ENCODE measurements around the gene DCUN1D3. TPM values are rescaled to one million over a fixed set of nuclear protein-coding genes. Genes with fewer than 3 reads are reported as not detected.

The DCUN1D3 gene
- total RNA-seq, 2 donors from 2014 or later, result 36.7 to 47.4 TPM

- DNase-seq (ENCODE audit: low spot score) (no peak), ATAC-seq (no peak)
- no peak overlapping the region for H3K27ac Mint-ChIP-seq
- H3K4me1 Mint-ChIP-seq (ENCODE audit: low read depth in 2 of 2), result peaks cover 7 to 8% of the 10 kb centered on the region in 2 donors
- no peak overlapping the region for H3K4me3 Mint-ChIP-seq
- no peaks in the 10 kb centered on the region for H3K27me3 Mint-ChIP-seq
- H3K36me3 Mint-ChIP-seq, result peaks cover 19% of the 10 kb centered on the region
- no peaks in the 10 kb centered on the region for H3K9me3 Mint-ChIP-seq
Measured at GRCh38 chr16:20839504-20839903, 60.7 kb downstream of the DCUN1D3 start.

GRCh38 chr16:20838240-20838639 is 61.9 kb downstream of the DCUN1D3 start:
- peaks cover 21% of the 10 kb centered on the region for H3K36me3 Mint-ChIP-seq
- no peak for DNase-seq (ENCODE audit: low spot score)
- H3K27ac Mint-ChIP-seq, result no peak overlapping the region
- no peaks in the 10 kb centered on the region for H3K9me3 Mint-ChIP-seq
- H3K4me1 Mint-ChIP-seq (ENCODE audit: low read depth in 2 of 2), result no peaks in the 10 kb centered on the region
- H3K27me3 Mint-ChIP-seq, result no peaks in the 10 kb centered on the region
- no peak overlapping the region for H3K4me3 Mint-ChIP-seq
- no peak for ATAC-seq

GRCh38 chr16:20833086-20833485 is 67.1 kb downstream of the DCUN1D3 start:
- Mint-ChIP-seq H3K27ac (no peak overlapping the region), H3K36me3 (peaks cover 21% of the 10 kb centered on the region)
- ATAC-seq, result no peak

GRCh38 chr16:20830372-20830771 is 69.8 kb downstream of the DCUN1D3 start:
- H3K36me3 Mint-ChIP-seq, result peaks cover 19% of the 10 kb centered on the region
- no peaks in the 10 kb centered on the region for H3K27me3 Mint-ChIP-seq
- DNase-seq (ENCODE audit: low spot score) (no peak), ATAC-seq (no peak)
- H3K27ac Mint-ChIP-seq, result no peak overlapping the region
- no peaks in the 10 kb centered on the region for H3K9me3 Mint-ChIP-seq
- H3K4me3 Mint-ChIP-seq, result no peak overlapping the region
- no peaks in the 10 kb centered on the region for H3K4me1 Mint-ChIP-seq (ENCODE audit: low read depth in 2 of 2)

More at GRCh38 chr16:20833086-20833485, 67.1 kb downstream of the DCUN1D3 start:
- Mint-ChIP-seq H3K27me3 (no peaks in the 10 kb centered on the region), H3K9me3 (no peaks in the 10 kb centered on the region), H3K4me3 (no peak overlapping the region), H3K4me1 (ENCODE audit: low read depth in 2 of 2) (no peaks in the 10 kb centered on the region)
- DNase-seq (ENCODE audit: low spot score), result no peak

GRCh38 chr16:20829536-20829935 is 70.6 kb downstream of the DCUN1D3 start:
- Mint-ChIP-seq H3K36me3 (peaks cover 11% of the 10 kb centered on the region), H3K9me3 (no peaks in the 10 kb centered on the region), H3K4me1 (ENCODE audit: low read depth in 2 of 2) (no peaks in the 10 kb centered on the region), H3K27me3 (no peaks in the 10 kb centered on the region), H3K4me3 (no peak overlapping the region), H3K27ac (no peak overlapping the region)
- DNase-seq (ENCODE audit: low spot score), result no peak
- ATAC-seq, result no peak

- H3K36me3 Mint-ChIP-seq, result peaks cover 17% of the 10 kb centered on the region
- ATAC-seq, result no peak
- no peaks in the 10 kb centered on the region for H3K27me3 Mint-ChIP-seq
- no peaks in the 10 kb centered on the region for H3K9me3 Mint-ChIP-seq
- no peak overlapping the region for H3K27ac Mint-ChIP-seq
- H3K4me1 Mint-ChIP-seq (ENCODE audit: low read depth in 2 of 2), result peaks cover 8 to 15% of the 10 kb centered on the region in 2 donors
- no peak for DNase-seq (ENCODE audit: low spot score)
- no peak overlapping the region for H3K4me3 Mint-ChIP-seq
Measured at GRCh38 chr16:20826039-20826566, 74.1 kb downstream of the DCUN1D3 start.

- peak; percentile 59 to 65 for ATAC-seq
- peaks cover 8 to 15% of the 10 kb centered on the region in 2 donors for H3K4me1 Mint-ChIP-seq (ENCODE audit: low read depth in 2 of 2)
- H3K9me3 Mint-ChIP-seq, result no peaks in the 10 kb centered on the region
- H3K4me3 Mint-ChIP-seq, result peak overlapping the region; percentile 63
- peaks cover 17% of the 10 kb centered on the region for H3K36me3 Mint-ChIP-seq
- no peaks in the 10 kb centered on the region for H3K27me3 Mint-ChIP-seq
- peak overlapping the region; percentile 54 to 82 for H3K27ac Mint-ChIP-seq
- no peak for DNase-seq (ENCODE audit: low spot score)
Measured at GRCh38 chr16:20822521-20823325, 77.4 kb downstream of the DCUN1D3 start.

GRCh38 chr16:20821682-20822081 is 78.5 kb downstream of the DCUN1D3 start:
- DNase-seq (ENCODE audit: low spot score), result no peak
- H3K9me3 Mint-ChIP-seq, result no peaks in the 10 kb centered on the region
- H3K4me3 Mint-ChIP-seq, result no peak overlapping the region
- no peak for ATAC-seq
- peaks cover 8 to 15% of the 10 kb centered on the region in 2 donors for H3K4me1 Mint-ChIP-seq (ENCODE audit: low read depth in 2 of 2)
- H3K27ac Mint-ChIP-seq, result peak overlapping the region; percentile 19 to 66
- no peaks in the 10 kb centered on the region for H3K27me3 Mint-ChIP-seq
- H3K36me3 Mint-ChIP-seq, result peaks cover 13% of the 10 kb centered on the region

- Mint-ChIP-seq H3K4me3 (no peak overlapping the region), H3K27ac (no peak overlapping the region), H3K9me3 (no peaks in the 10 kb centered on the region), H3K36me3 (peaks cover 14% of the 10 kb centered on the region), H3K27me3 (no peaks in the 10 kb centered on the region), H3K4me1 (ENCODE audit: low read depth in 2 of 2) (peaks cover 10 to 21% of the 10 kb centered on the region in 2 donors)
- DNase-seq (ENCODE audit: low spot score) (no peak), ATAC-seq (no peak)
Measured at GRCh38 chr16:20818929-20819585, 81.1 kb downstream of the DCUN1D3 start.

GRCh38 chr16:20814784-20815183 is 85.4 kb downstream of the DCUN1D3 start:
- peak overlapping the region; percentile 4 to 17 for H3K27ac Mint-ChIP-seq

GRCh38 chr16:20812510-20812909 is 87.6 kb downstream of the DCUN1D3 start:
- peaks cover 6% of the 10 kb centered on the region for H3K36me3 Mint-ChIP-seq
- H3K9me3 Mint-ChIP-seq, result no peaks in the 10 kb centered on the region
- no peaks in the 10 kb centered on the region for H3K27me3 Mint-ChIP-seq
- no peak overlapping the region for H3K27ac Mint-ChIP-seq
- no peak overlapping the region for H3K4me3 Mint-ChIP-seq
- H3K4me1 Mint-ChIP-seq (ENCODE audit: low read depth in 2 of 2), result peaks cover 17 to 23% of the 10 kb centered on the region in 2 donors
- ATAC-seq (no peak), DNase-seq (ENCODE audit: low spot score) (no peak)

More at GRCh38 chr16:20814784-20815183, 85.4 kb downstream of the DCUN1D3 start:
- Mint-ChIP-seq H3K4me3 (peak overlapping the region; percentile 11), H3K36me3 (peaks cover 6% of the 10 kb centered on the region), H3K9me3 (no peaks in the 10 kb centered on the region), H3K27me3 (no peaks in the 10 kb centered on the region), H3K4me1 (ENCODE audit: low read depth in 2 of 2) (peaks cover 11 to 14% of the 10 kb centered on the region in 2 donors)
- no peak for DNase-seq (ENCODE audit: low spot score)
- ATAC-seq, result peak in 1 of 2 donors; percentile 80

- Mint-ChIP-seq H3K4me3 (no peak overlapping the region), H3K27me3 (no peaks in the 10 kb centered on the region), H3K27ac (no peak overlapping the region), H3K9me3 (no peaks in the 10 kb centered on the region), H3K36me3 (peaks cover 6% of the 10 kb centered on the region), H3K4me1 (ENCODE audit: low read depth in 2 of 2) (peaks cover 20 to 23% of the 10 kb centered on the region in 2 donors)
- no peak for ATAC-seq
- no peak for DNase-seq (ENCODE audit: low spot score)
Measured at GRCh38 chr16:20811889-20812439, 88.2 kb downstream of the DCUN1D3 start.

- H3K9me3 Mint-ChIP-seq, result no peaks in the 10 kb centered on the region
- H3K4me3 Mint-ChIP-seq, result peak overlapping the region; percentile 99
- peak overlapping the region; percentile 99 to 100 for H3K27ac Mint-ChIP-seq
- DNase-seq (ENCODE audit: low spot score), result no peak
- H3K27me3 Mint-ChIP-seq, result no peaks in the 10 kb centered on the region
- no peaks in the 10 kb centered on the region for H3K36me3 Mint-ChIP-seq
- H3K4me1 Mint-ChIP-seq (ENCODE audit: low read depth in 2 of 2), result peaks cover 23 to 27% of the 10 kb centered on the region in 2 donors
- no peak for ATAC-seq
Measured at GRCh38 chr16:20807862-20808261, 92.3 kb downstream of the DCUN1D3 start.

All from natural killer cell treated with Interleukin-12 subunit alpha and Interleukin-12 subunit beta and Interleukin-15 and Interleukin-18, amount 100 ng/mL, for 72 hours (primary cell).